Suprapubic skin (tissue), 4 donors: Measurements from ENCODE around the gene CALN1. TPM values are rescaled to one million over a fixed set of nuclear protein-coding genes. Genes with fewer than 3 reads are reported as not detected.

Experiments used
- DNase-seq, 2 donors: peaks; one replicate each; pipeline ENCODE4 v3.0.0-alpha.2; 2019; ENCODE audit warnings: low spot score in 2 of 2
- H3K27ac ChIP-seq: fragments of 200-600 bp; sonication (generic); one replicate; pipeline ENCODE4 v1.5.1; 2019
- H3K27me3 ChIP-seq: fragments of 200-600 bp; sonication (generic); one replicate; pipeline ENCODE4 v1.5.1; 2019
- H3K36me3 ChIP-seq: fragments of 200-600 bp; sonication (generic); one replicate; pipeline ENCODE4 v1.5.1; 2019
- H3K4me1 ChIP-seq: fragments of 200-600 bp; sonication (generic); one replicate; pipeline ENCODE4 v1.5.1; 2019
- H3K4me3 ChIP-seq: fragments of 200-600 bp; sonication (generic); one replicate; pipeline ENCODE4 v1.5.1; 2019; ENCODE audit warnings: mild to moderate bottlenecking
- H3K9me3 ChIP-seq: fragments of 200-600 bp; sonication (generic); one replicate; pipeline ENCODE4 v1.5.1; 2019
- EP300 ChIP-seq: sonication (generic); formaldehyde crosslinking; IDR thresholded peaks from one replicate; pipeline ENCODE4 v1.6.1; 2017; ENCODE audit warnings: antibody characterized with exemption
- POLR2A ChIP-seq, 2 donors: fragments of 450-650 bp; IDR thresholded peaks; one replicate each; pipeline ENCODE4 v1.6.1; 2017; ENCODE audit warnings: antibody characterized with exemption in 2 of 2, mild to moderate bottlenecking in 2 of 2, moderate library complexity in 2 of 2
- POLR2AphosphoS5 ChIP-seq, 3 donors: sonication (generic); formaldehyde crosslinking; IDR thresholded peaks; one replicate each; pipeline ENCODE4 v1.6.1; 2017; ENCODE audit warnings: antibody characterized with exemption in 3 of 3
- WGBS: methylation state at CpG from one replicate; pipeline ENCODE4 v1.1.5; 2018; 5-methylcytosine and 5-hydroxymethylcytosine counted together
- total RNA-seq, 4 donors: library from RNA; depleted of rRNA; stranded (reverse); fragments of >200 nt; gene quantifications; one replicate each; pipeline ENCODE4 v1.1.0, GENCODE V29; 2016
- TF ChIP-seq, protein P1 (sequence below), 2 donors: fragments of 200-600 bp in 1 of 2; fragments of 450-650 bp in 1 of 2; sonication (generic) in 1 of 2; IDR thresholded peaks; one replicate each; pipeline ENCODE4 v1.5.1; 2016 to 2019; ENCODE audit warnings: antibody characterized with exemption in 2 of 2, mild to moderate bottlenecking in 1 of 2, moderate library complexity in 1 of 2

The CALN1 gene
- total RNA-seq, 4 donors from 2014 or later: 0.91 to 10.0 (median 3.9) TPM

DNA sequence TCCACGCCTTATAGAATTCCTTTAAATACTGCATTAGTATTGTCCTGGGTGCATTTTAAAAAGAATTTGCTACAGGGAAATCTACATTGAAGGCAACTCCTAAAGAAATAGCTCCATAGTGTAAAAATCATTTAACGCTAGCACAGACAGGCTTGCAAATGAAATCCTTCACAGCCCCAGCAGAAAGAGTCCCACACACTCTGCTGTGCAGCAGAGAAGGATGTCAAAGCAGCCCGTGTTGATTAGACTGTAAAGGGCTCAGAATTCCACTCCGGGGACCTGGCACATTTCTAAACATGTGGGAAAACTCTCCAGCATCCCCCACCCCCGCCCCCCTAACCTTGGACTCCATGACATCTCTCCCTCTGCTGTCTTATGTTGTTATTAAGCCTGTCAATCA lies 176.8 kb downstream of the CALN1 start:
- TF ChIP-seq POLR2A (IDR thresholded peaks at IDR 0.05) (no peak), EP300 (no peak), POLR2AphosphoS5 (IDR thresholded peaks at IDR 0.05) (no peak)
- TF ChIP-seq, protein P1, sequence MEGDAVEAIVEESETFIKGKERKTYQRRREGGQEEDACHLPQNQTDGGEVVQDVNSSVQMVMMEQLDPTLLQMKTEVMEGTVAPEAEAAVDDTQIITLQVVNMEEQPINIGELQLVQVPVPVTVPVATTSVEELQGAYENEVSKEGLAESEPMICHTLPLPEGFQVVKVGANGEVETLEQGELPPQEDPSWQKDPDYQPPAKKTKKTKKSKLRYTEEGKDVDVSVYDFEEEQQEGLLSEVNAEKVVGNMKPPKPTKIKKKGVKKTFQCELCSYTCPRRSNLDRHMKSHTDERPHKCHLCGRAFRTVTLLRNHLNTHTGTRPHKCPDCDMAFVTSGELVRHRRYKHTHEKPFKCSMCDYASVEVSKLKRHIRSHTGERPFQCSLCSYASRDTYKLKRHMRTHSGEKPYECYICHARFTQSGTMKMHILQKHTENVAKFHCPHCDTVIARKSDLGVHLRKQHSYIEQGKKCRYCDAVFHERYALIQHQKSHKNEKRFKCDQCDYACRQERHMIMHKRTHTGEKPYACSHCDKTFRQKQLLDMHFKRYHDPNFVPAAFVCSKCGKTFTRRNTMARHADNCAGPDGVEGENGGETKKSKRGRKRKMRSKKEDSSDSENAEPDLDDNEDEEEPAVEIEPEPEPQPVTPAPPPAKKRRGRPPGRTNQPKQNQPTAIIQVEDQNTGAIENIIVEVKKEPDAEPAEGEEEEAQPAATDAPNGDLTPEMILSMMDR (IDR thresholded peaks at IDR 0.05): no peak
- Histone ChIP-seq H3K27ac (no peak overlapping the region), H3K36me3 (no peaks in the 10 kb centered on the region), H3K4me1 (no peaks in the 10 kb centered on the region), H3K9me3 (no peaks in the 10 kb centered on the region), H3K4me3 (no peak overlapping the region), H3K27me3 (no peaks in the 10 kb centered on the region)
- WGBS: 68% methylated on average over 4 of the region's 5 CpGs
- no peak for DNase-seq

DNA sequence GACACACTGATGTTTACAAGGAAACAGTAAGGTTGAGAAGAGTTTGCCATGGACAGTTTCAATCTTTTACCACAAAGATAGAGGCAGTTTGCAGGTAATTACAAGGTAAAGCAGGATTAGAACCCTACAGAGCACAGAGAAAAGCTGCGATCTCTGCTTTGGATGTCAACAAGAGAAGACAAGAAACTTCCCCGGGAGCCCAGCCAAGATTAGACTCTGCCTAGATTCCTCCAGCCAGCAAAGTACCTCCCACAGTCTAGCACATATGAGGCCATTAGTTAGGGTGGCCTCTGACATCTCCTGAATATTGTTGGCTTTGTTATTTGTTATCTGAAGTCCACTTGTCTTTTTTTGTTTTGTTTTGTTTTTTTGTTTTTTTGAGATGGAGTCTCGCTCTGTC lies 178.1 kb downstream of the CALN1 start:
- Histone ChIP-seq H3K4me3 (no peak overlapping the region), H3K27me3 (no peaks in the 10 kb centered on the region), H3K27ac (no peak overlapping the region), H3K9me3 (no peaks in the 10 kb centered on the region), H3K4me1 (no peaks in the 10 kb centered on the region), H3K36me3 (no peaks in the 10 kb centered on the region)
- DNase-seq: no peak
- WGBS: 55% methylated on average over 3 of the region's 3 CpGs
- no peak for TF ChIP-seq POLR2A (IDR thresholded peaks at IDR 0.05)
- TF ChIP-seq, protein P1 (IDR thresholded peaks at IDR 0.05): no peak

- Histone ChIP-seq H3K4me3 (no peak overlapping the region), H3K27me3 (no peaks in the 10 kb centered on the region), H3K4me1 (no peaks in the 10 kb centered on the region), H3K27ac (no peak overlapping the region), H3K9me3 (no peaks in the 10 kb centered on the region), H3K36me3 (no peaks in the 10 kb centered on the region)
- no peak for TF ChIP-seq POLR2A (IDR thresholded peaks at IDR 0.05)
- no peak for TF ChIP-seq POLR2AphosphoS5 (IDR thresholded peaks at IDR 0.05)
- TF ChIP-seq, protein P1 (IDR thresholded peaks at IDR 0.05): no peak
- TF ChIP-seq EP300: no peak
- no peak for DNase-seq
- WGBS: 44% methylated on average over 4 of the region's 4 CpGs
These were observed 181.9 kb downstream of the CALN1 start for GRCh38 chr7:72230281-72230680.

DNA sequence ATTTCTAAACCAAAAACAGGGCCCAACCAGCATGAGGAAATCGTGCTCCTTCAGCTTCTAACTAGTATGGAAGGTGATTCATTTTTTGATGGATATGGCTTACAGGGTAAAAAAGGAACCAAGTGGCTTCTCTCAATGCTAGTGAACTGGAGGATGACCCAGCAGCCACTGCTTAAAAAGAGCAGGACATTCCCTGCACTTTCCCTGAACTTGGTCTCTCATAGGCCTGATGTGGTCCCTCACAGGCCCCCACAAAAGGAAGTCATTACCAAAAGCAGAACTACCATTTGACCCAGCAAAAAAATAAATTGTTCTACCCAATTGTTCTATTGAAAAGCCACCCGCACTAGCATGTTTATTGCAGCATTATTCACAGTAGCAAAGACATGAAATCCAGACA lies 188.8 kb downstream of the CALN1 start:
- DNase-seq: no peak
- no peak overlapping the region for H3K4me3 ChIP-seq
- WGBS: 87% methylated on average over 2 of the region's 2 CpGs
- no peaks in the 10 kb centered on the region for H3K36me3 ChIP-seq
- no peaks in the 10 kb centered on the region for H3K4me1 ChIP-seq
- H3K27me3 ChIP-seq: no peaks in the 10 kb centered on the region
- TF ChIP-seq, protein P1 (IDR thresholded peaks at IDR 0.05): no peak
- no peak overlapping the region for H3K27ac ChIP-seq
- H3K9me3 ChIP-seq: no peaks in the 10 kb centered on the region

GRCh38 chr7:72222136-72222535 lies 190.0 kb downstream of the CALN1 start:
- Histone ChIP-seq H3K27me3 (no peaks in the 10 kb centered on the region), H3K4me3 (no peak overlapping the region), H3K27ac (no peak overlapping the region), H3K4me1 (no peaks in the 10 kb centered on the region), H3K9me3 (no peaks in the 10 kb centered on the region), H3K36me3 (no peaks in the 10 kb centered on the region)
- DNase-seq: no peak
- 89% methylated on average over 5 of the region's 5 CpGs for WGBS
- TF ChIP-seq POLR2AphosphoS5 (IDR thresholded peaks at IDR 0.05) (no peak), EP300 (no peak), POLR2A (IDR thresholded peaks at IDR 0.05) (no peak)
- TF ChIP-seq, protein P1 (IDR thresholded peaks at IDR 0.05): no peak
